ENCODE data around the gene RBM34. TPM values are rescaled to one million over a fixed set of nuclear protein-coding genes. Genes with fewer than 3 reads are reported as not detected.

The RBM34 gene
- total RNA-seq, 4 donors from 2014 or later = 13.1 to 56.7 (median 29.7) TPM

GRCh38 chr1:235127203-235127602, 33.8 kb downstream of the RBM34 start:
- H3K27me3 ChIP-seq = no peaks in the 10 kb centered on the region
- peak overlapping the region in 3 of 4 donors; percentile 87 to 94 (median 93) for H3K27ac ChIP-seq
- intact Hi-C loops (cut with DNase I; ENCODE audit: low total_unique reads) = no loop called here
- peaks cover 0 to 52% (median 14%) of the 10 kb centered on the region in 4 donors for H3K4me1 ChIP-seq
- WGBS, 2 donors (ENCODE audit: low coverage in 1 of 2) = 7 to 12% methylated on average over 4 of the region's 4 CpGs
- in situ Hi-C loops (cut with MboI; ENCODE audit: low pct_ligation_motif_present in 1 of 4, low pct_unique_long_range_greater_than_20kb in 1 of 4, low sequenced_read_pairs in 3 of 4) = no loop called here
- H3K9me3 ChIP-seq = no peaks in the 10 kb centered on the region
- no peak for DNase-seq
- no peak for TF ChIP-seq EP300 (IDR thresholded peaks at IDR 0.05; ENCODE audit: low read depth)
- TF ChIP-seq POLR2AphosphoS5 (IDR thresholded peaks at IDR 0.05) = no peak
- TF ChIP-seq POLR2A (IDR thresholded peaks at IDR 0.05) = no peak
- no peak for TF ChIP-seq CTCF (IDR thresholded peaks at IDR 0.05)
- no peaks in the 10 kb centered on the region for H3K36me3 ChIP-seq
- H3K4me3 ChIP-seq = peak overlapping the region in 3 of 4 donors; percentile 71 to 93 (median 88)

DNA sequence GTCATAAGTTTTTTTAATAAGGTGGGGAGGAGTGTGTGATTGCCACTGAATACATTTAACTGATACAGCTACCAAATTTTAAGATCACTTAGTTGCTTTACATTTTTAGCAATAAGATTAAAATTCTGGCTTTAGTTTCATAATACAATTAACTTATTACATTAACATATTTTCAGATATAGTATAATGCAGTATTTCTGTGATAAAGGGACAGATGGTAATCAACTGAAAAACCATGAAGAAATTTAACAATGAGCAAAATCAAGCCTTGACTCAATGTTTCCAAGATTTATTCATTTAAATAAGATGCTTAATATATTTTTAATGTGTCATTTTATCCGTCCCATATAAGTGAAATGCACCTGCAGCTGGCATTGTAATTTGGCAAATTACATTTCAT, 36.4 kb downstream of the RBM34 start:
- Histone ChIP-seq H3K9me3 (no peaks in the 10 kb centered on the region), H3K4me3 (no peak overlapping the region), H3K4me1 (peaks cover 0 to 52% (median 15%) of the 10 kb centered on the region in 4 donors), H3K27ac (no peak overlapping the region), H3K36me3 (peaks cover 0 to 19% (median 7%) of the 10 kb centered on the region in 4 donors), H3K27me3 (no peaks in the 10 kb centered on the region)
- WGBS, 2 donors (ENCODE audit: low coverage in 1 of 2) = 61 to 73% methylated on average over 1 of the region's 1 CpG
- in situ Hi-C loops (cut with MboI; ENCODE audit: low pct_ligation_motif_present in 1 of 4, low pct_unique_long_range_greater_than_20kb in 1 of 4, low sequenced_read_pairs in 3 of 4) (loop anchor here in 2 of 4 donors (25.0 kb wide), 1 partner anchor 288 kb away; no protein-coding TSS in a partner anchor), intact Hi-C loops (cut with DNase I; ENCODE audit: low total_unique reads) (no loop called here)
- TF ChIP-seq EP300 (IDR thresholded peaks at IDR 0.05; ENCODE audit: low read depth) (no peak), POLR2A (IDR thresholded peaks at IDR 0.05) (no peak), POLR2AphosphoS5 (IDR thresholded peaks at IDR 0.05) (no peak), CTCF (IDR thresholded peaks at IDR 0.05) (no peak)
- DNase-seq = no peak

DNA sequence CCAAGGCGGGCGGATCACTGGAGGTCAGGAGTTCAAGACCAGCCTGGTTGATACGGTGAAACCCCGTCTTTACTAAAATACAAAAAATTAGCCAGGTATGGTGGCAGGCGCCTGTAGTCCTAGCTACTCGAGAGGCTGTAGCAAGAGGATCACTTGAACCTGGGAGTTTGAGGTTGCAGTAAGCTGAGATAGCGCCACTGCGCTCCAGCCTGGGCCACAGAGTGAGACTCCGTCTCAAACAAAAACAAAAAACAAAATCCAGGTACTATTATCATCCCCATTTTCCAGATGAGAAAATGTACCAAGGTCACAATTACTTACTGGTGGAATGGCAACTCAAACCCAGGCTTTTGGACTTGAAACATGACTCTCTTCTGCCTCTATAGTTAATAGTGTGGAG, 36.9 kb downstream of the RBM34 start:
- 91 to 92% methylated on average over 4 to 9 of the region's 9 CpGs for WGBS, 2 donors (ENCODE audit: low coverage in 1 of 2)
- no peak overlapping the region for H3K27ac ChIP-seq
- intact Hi-C loops (cut with DNase I; ENCODE audit: low total_unique reads) = no loop called here
- no peak for DNase-seq
- peaks cover 0 to 24% (median 10%) of the 10 kb centered on the region in 4 donors for H3K36me3 ChIP-seq
- H3K4me1 ChIP-seq = peaks cover 0 to 49% (median 15%) of the 10 kb centered on the region in 4 donors
- H3K27me3 ChIP-seq = no peaks in the 10 kb centered on the region
- no peaks in the 10 kb centered on the region for H3K9me3 ChIP-seq
- H3K4me3 ChIP-seq = no peak overlapping the region
- TF ChIP-seq EP300 (IDR thresholded peaks at IDR 0.05; ENCODE audit: low read depth) = no peak
- no peak for TF ChIP-seq POLR2AphosphoS5 (IDR thresholded peaks at IDR 0.05)
- no peak for TF ChIP-seq CTCF (IDR thresholded peaks at IDR 0.05)
- TF ChIP-seq POLR2A (IDR thresholded peaks at IDR 0.05) = no peak
- in situ Hi-C loops (cut with MboI; ENCODE audit: low pct_ligation_motif_present in 1 of 4, low pct_unique_long_range_greater_than_20kb in 1 of 4, low sequenced_read_pairs in 3 of 4) = loop anchor here in 2 of 4 donors (25.0 kb wide), 1 partner anchor 288 kb away; no protein-coding TSS in a partner anchor

DNA sequence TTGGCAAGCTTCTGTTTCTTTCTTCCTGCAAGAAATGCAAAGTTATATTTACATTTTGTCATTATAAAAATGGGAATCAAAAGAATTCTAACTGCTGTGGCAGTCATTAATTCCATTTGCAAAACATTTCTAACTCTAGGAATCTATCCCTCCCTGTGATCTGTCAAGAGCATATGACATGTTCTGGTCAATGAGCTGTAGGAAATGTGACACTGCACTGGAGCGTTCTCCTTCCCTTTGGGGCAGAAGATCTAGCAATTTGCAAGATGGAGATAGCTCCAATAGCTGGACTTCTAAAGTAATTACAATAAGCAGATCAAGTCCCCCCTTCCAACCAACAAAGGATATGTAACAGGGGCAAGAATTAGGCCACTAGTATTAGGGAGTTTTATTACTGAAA, 38.7 kb downstream of the RBM34 start:
- Histone ChIP-seq H3K9me3 (no peaks in the 10 kb centered on the region), H3K36me3 (peaks cover 0 to 37% (median 14%) of the 10 kb centered on the region in 4 donors), H3K4me3 (no peak overlapping the region), H3K4me1 (peaks cover 0 to 42% (median 13%) of the 10 kb centered on the region in 4 donors), H3K27me3 (no peaks in the 10 kb centered on the region), H3K27ac (no peak overlapping the region)
- WGBS, 2 donors (ENCODE audit: low coverage in 1 of 2) = 85 to 100% methylated on average over 1 of the region's 1 CpG
- no peak for TF ChIP-seq CTCF (IDR thresholded peaks at IDR 0.05)
- TF ChIP-seq POLR2A (IDR thresholded peaks at IDR 0.05) = no peak
- TF ChIP-seq POLR2AphosphoS5 (IDR thresholded peaks at IDR 0.05) = no peak
- no peak for TF ChIP-seq EP300 (IDR thresholded peaks at IDR 0.05; ENCODE audit: low read depth)
- intact Hi-C loops (cut with DNase I; ENCODE audit: low total_unique reads) = no loop called here
- no peak for DNase-seq
- in situ Hi-C loops (cut with MboI; ENCODE audit: low pct_ligation_motif_present in 1 of 4, low pct_unique_long_range_greater_than_20kb in 1 of 4, low sequenced_read_pairs in 3 of 4) = loop anchor here in 2 of 4 donors (25.0 kb wide), 1 partner anchor 290 kb away; no protein-coding TSS in a partner anchor

Measured in transverse colon (tissue), 4 donors.